Measurements from ENCODE around the gene ZNF830.

- TF ChIP-seq CTCF (IDR thresholded peaks at IDR 0.05 in 4 of 5, conservative IDR thresholded peaks at IDR 0.05 in 1 of 5), result no peak
- no peak for TF ChIP-seq POLR2A (IDR thresholded peaks at IDR 0.05)
These were observed 2.9 kb upstream of the ZNF830 start for GRCh38 chr17:34958438-34958837.
